ENCODE data around the gene CCZ1B. TPM values are rescaled to one million over a fixed set of nuclear protein-coding genes. Genes with fewer than 3 reads are reported as not detected.
"Not testable (repeated sequence)": the region's sequence is repeated elsewhere in the genome, so short reads cannot be mapped to it uniquely, and the experiment has no call there.

CCZ1B gene
- total RNA-seq, 2 donors from 2014 or later, result 66.8 to 108 TPM

- H3K36me3 Mint-ChIP-seq, result not testable (repeated sequence)
Measured at GRCh38 chr7:6813011-6813410, 13.1 kb downstream of the CCZ1B start.

GRCh38 chr7:6807959-6808358 is 18.1 kb downstream of the CCZ1B start:
- ATAC-seq; H3K4me1 Mint-ChIP-seq (ENCODE audit: low read depth in 2 of 2); H3K27me3 Mint-ChIP-seq; H3K9me3 Mint-ChIP-seq; H3K27ac Mint-ChIP-seq; H3K4me3 Mint-ChIP-seq; DNase-seq (ENCODE audit: low spot score); H3K36me3 Mint-ChIP-seq: not testable (repeated sequence)

More at GRCh38 chr7:6813011-6813410, 13.1 kb downstream of the CCZ1B start:
- not testable (repeated sequence) for H3K27me3 Mint-ChIP-seq; H3K4me1 Mint-ChIP-seq (ENCODE audit: low read depth in 2 of 2); DNase-seq (ENCODE audit: low spot score); H3K9me3 Mint-ChIP-seq; H3K4me3 Mint-ChIP-seq; ATAC-seq; H3K27ac Mint-ChIP-seq

- not testable (repeated sequence) for H3K27ac Mint-ChIP-seq; H3K36me3 Mint-ChIP-seq; H3K9me3 Mint-ChIP-seq; H3K4me3 Mint-ChIP-seq; H3K27me3 Mint-ChIP-seq; H3K4me1 Mint-ChIP-seq (ENCODE audit: low read depth in 2 of 2); DNase-seq (ENCODE audit: low spot score); ATAC-seq
Measured at GRCh38 chr7:6807393-6807918, 18.6 kb downstream of the CCZ1B start.

GRCh38 chr7:6800331-6800730 is 25.7 kb downstream of the CCZ1B start:
- ATAC-seq; H3K9me3 Mint-ChIP-seq; H3K36me3 Mint-ChIP-seq; H3K27ac Mint-ChIP-seq; DNase-seq (ENCODE audit: low spot score); H3K27me3 Mint-ChIP-seq; H3K4me3 Mint-ChIP-seq; H3K4me1 Mint-ChIP-seq (ENCODE audit: low read depth in 2 of 2): not testable (repeated sequence)

GRCh38 chr7:6799887-6800286 is 26.2 kb downstream of the CCZ1B start:
- H3K36me3 Mint-ChIP-seq; ATAC-seq; H3K9me3 Mint-ChIP-seq; H3K27ac Mint-ChIP-seq; DNase-seq (ENCODE audit: low spot score); H3K27me3 Mint-ChIP-seq; H3K4me1 Mint-ChIP-seq (ENCODE audit: low read depth in 2 of 2); H3K4me3 Mint-ChIP-seq: not testable (repeated sequence)

GRCh38 chr7:6798047-6798446 is 28.0 kb downstream of the CCZ1B start:
- not testable (repeated sequence) for H3K9me3 Mint-ChIP-seq; H3K4me3 Mint-ChIP-seq; H3K36me3 Mint-ChIP-seq; DNase-seq (ENCODE audit: low spot score); H3K4me1 Mint-ChIP-seq (ENCODE audit: low read depth in 2 of 2); H3K27ac Mint-ChIP-seq; ATAC-seq; H3K27me3 Mint-ChIP-seq

- not testable (repeated sequence) for H3K27ac Mint-ChIP-seq; ATAC-seq; H3K4me1 Mint-ChIP-seq (ENCODE audit: low read depth in 2 of 2); H3K27me3 Mint-ChIP-seq; H3K36me3 Mint-ChIP-seq; DNase-seq (ENCODE audit: low spot score); H3K4me3 Mint-ChIP-seq; H3K9me3 Mint-ChIP-seq
Measured at GRCh38 chr7:6797218-6797617, 28.9 kb downstream of the CCZ1B start.

GRCh38 chr7:6794276-6794675 is 31.8 kb downstream of the CCZ1B start:
- ATAC-seq; H3K4me1 Mint-ChIP-seq (ENCODE audit: low read depth in 2 of 2); H3K4me3 Mint-ChIP-seq; DNase-seq (ENCODE audit: low spot score); H3K27ac Mint-ChIP-seq; H3K36me3 Mint-ChIP-seq; H3K27me3 Mint-ChIP-seq; H3K9me3 Mint-ChIP-seq: not testable (repeated sequence)

- not testable (repeated sequence) for H3K4me1 Mint-ChIP-seq (ENCODE audit: low read depth in 2 of 2); H3K9me3 Mint-ChIP-seq; DNase-seq (ENCODE audit: low spot score)
Measured at GRCh38 chr7:6792113-6792872, 33.8 kb downstream of the CCZ1B start.

GRCh38 chr7:6789353-6789752 is 36.7 kb downstream of the CCZ1B start:
- H3K9me3 Mint-ChIP-seq; H3K27ac Mint-ChIP-seq; H3K36me3 Mint-ChIP-seq; H3K4me1 Mint-ChIP-seq (ENCODE audit: low read depth in 2 of 2); H3K4me3 Mint-ChIP-seq; ATAC-seq; H3K27me3 Mint-ChIP-seq; DNase-seq (ENCODE audit: low spot score): not testable (repeated sequence)

More at GRCh38 chr7:6792113-6792872, 33.8 kb downstream of the CCZ1B start:
- not testable (repeated sequence) for ATAC-seq, H3K27ac Mint-ChIP-seq, H3K27me3 Mint-ChIP-seq, H3K36me3 Mint-ChIP-seq, H3K4me3 Mint-ChIP-seq

GRCh38 chr7:6781581-6781980 is 44.5 kb downstream of the CCZ1B start:
- not testable (repeated sequence) for H3K27ac Mint-ChIP-seq; H3K4me3 Mint-ChIP-seq; DNase-seq (ENCODE audit: low spot score); ATAC-seq; H3K4me1 Mint-ChIP-seq (ENCODE audit: low read depth in 2 of 2); H3K36me3 Mint-ChIP-seq; H3K9me3 Mint-ChIP-seq; H3K27me3 Mint-ChIP-seq

GRCh38 chr7:6761186-6761585 is 64.9 kb downstream of the CCZ1B start:
- H3K9me3 Mint-ChIP-seq; H3K27ac Mint-ChIP-seq; H3K4me1 Mint-ChIP-seq (ENCODE audit: low read depth in 2 of 2); H3K4me3 Mint-ChIP-seq; ATAC-seq; DNase-seq (ENCODE audit: low spot score); H3K36me3 Mint-ChIP-seq; H3K27me3 Mint-ChIP-seq: not testable (repeated sequence)

GRCh38 chr7:6753964-6754363 is 72.1 kb downstream of the CCZ1B start, which contains the start of gene RSPH10B2:
TSS of gene RSPH10B2 (plus strand) at chr7:6754103. CDS start at chr7:6757678, 3,575 bp downstream.
- not testable (repeated sequence) for H3K27me3 Mint-ChIP-seq; H3K36me3 Mint-ChIP-seq; DNase-seq (ENCODE audit: low spot score); H3K27ac Mint-ChIP-seq; H3K9me3 Mint-ChIP-seq; H3K4me3 Mint-ChIP-seq; H3K4me1 Mint-ChIP-seq (ENCODE audit: low read depth in 2 of 2)
- peak in 1 of 2 donors; percentile 19 for ATAC-seq

- not testable (repeated sequence) for H3K36me3 Mint-ChIP-seq
Measured at GRCh38 chr7:6750173-6750572, 75.9 kb downstream of the CCZ1B start.

More at GRCh38 chr7:6750173-6750572, 75.9 kb downstream of the CCZ1B start:
- H3K27ac Mint-ChIP-seq; H3K9me3 Mint-ChIP-seq; H3K27me3 Mint-ChIP-seq; H3K4me1 Mint-ChIP-seq (ENCODE audit: low read depth in 2 of 2); H3K4me3 Mint-ChIP-seq: not testable (repeated sequence)
- ATAC-seq (peak in 1 of 2 donors; percentile 24), DNase-seq (ENCODE audit: low spot score) (peak; percentile 58)
